ENCODE results near the gene DXO.

The DXO gene

GRCh38 chr6:31966997-31967925, 4.7 kb downstream of the DXO start:
- TF ChIP-seq EGR1 (IDR thresholded peaks at IDR 0.05): no peak
- no peak for TF ChIP-seq FOXM1 (IDR thresholded peaks at IDR 0.05; ENCODE audit: borderline replicate concordance, low read depth)
- TF ChIP-seq REST (IDR thresholded peaks at IDR 0.05; ENCODE audit: low read depth): no peak
- no peak for TF ChIP-seq MAX (IDR thresholded peaks at IDR 0.05)
- TF ChIP-seq TEAD4 (IDR thresholded peaks at IDR 0.05): no peak

GRCh38 chr6:31966506-31966905, 5.4 kb downstream of the DXO start:
- no peak for TF ChIP-seq EP300 (IDR thresholded peaks at IDR 0.05; ENCODE audit: borderline replicate concordance)

- no peak for TF ChIP-seq CREB1 (IDR thresholded peaks at IDR 0.05; ENCODE audit: low read depth)
- no peak for TF ChIP-seq RAD21 (IDR thresholded peaks at IDR 0.05; ENCODE audit: low read depth)
- TF ChIP-seq TEAD4 (IDR thresholded peaks at IDR 0.05): no peak
Observed at GRCh38 chr6:31965700-31966099, 6.2 kb downstream of the DXO start.

- TF ChIP-seq EGR1 (IDR thresholded peaks at IDR 0.05): no peak
- no peak for TF ChIP-seq TAF1 (IDR thresholded peaks at IDR 0.05; ENCODE audit: low read depth)
- TF ChIP-seq FOXM1 (IDR thresholded peaks at IDR 0.05; ENCODE audit: borderline replicate concordance, low read depth): no peak
- TF ChIP-seq TEAD4 (IDR thresholded peaks at IDR 0.05): no peak
- no peak for TF ChIP-seq CEBPB (IDR thresholded peaks at IDR 0.05)
- no peak for TF ChIP-seq CREB1 (IDR thresholded peaks at IDR 0.05; ENCODE audit: low read depth)
- TF ChIP-seq USF1 (IDR thresholded peaks at IDR 0.05): no peak
- TF ChIP-seq ZBTB7A (IDR thresholded peaks at IDR 0.05; ENCODE audit: low read depth): no peak
- no peak for TF ChIP-seq TCF12 (IDR thresholded peaks at IDR 0.05; ENCODE audit: low read depth)
- TF ChIP-seq REST (IDR thresholded peaks at IDR 0.05; ENCODE audit: low read depth): no peak
- no peak for TF ChIP-seq RAD21 (IDR thresholded peaks at IDR 0.05; ENCODE audit: low read depth)
- TF ChIP-seq YY1 (IDR thresholded peaks at IDR 0.05; ENCODE audit: low read depth): no peak
- TF ChIP-seq MAX (IDR thresholded peaks at IDR 0.05): no peak
- TF ChIP-seq NFIC (IDR thresholded peaks at IDR 0.05): no peak
- TF ChIP-seq EP300 (IDR thresholded peaks at IDR 0.05; ENCODE audit: borderline replicate concordance): no peak
Observed at GRCh38 chr6:31963921-31964320, 8.0 kb downstream of the DXO start.

GRCh38 chr6:31961616-31962015, 10.3 kb downstream of the DXO start:
- TF ChIP-seq YY1 (IDR thresholded peaks at IDR 0.05; ENCODE audit: low read depth) (no peak), EGR1 (IDR thresholded peaks at IDR 0.05) (no peak), EP300 (IDR thresholded peaks at IDR 0.05; ENCODE audit: borderline replicate concordance) (no peak), ZBTB7A (IDR thresholded peaks at IDR 0.05; ENCODE audit: low read depth) (no peak), NFIC (IDR thresholded peaks at IDR 0.05) (no peak), TCF12 (IDR thresholded peaks at IDR 0.05; ENCODE audit: low read depth) (no peak)

GRCh38 chr6:31958741-31959739, 12.9 kb downstream of the DXO start, which contains the start of the genes NELFE and SKIC2:
Gene NELFE (minus strand): TSS chr6:31958971. CDS start chr6:31958446, 525 bp downstream.
Gene SKIC2 (plus strand): TSS chr6:31959175. CDS start chr6:31959193, 18 bp downstream.
- TF ChIP-seq USF1 (IDR thresholded peaks at IDR 0.05) (no peak), RAD21 (IDR thresholded peaks at IDR 0.05; ENCODE audit: low read depth) (no peak), FOXM1 (IDR thresholded peaks at IDR 0.05; ENCODE audit: borderline replicate concordance, low read depth) (no peak), NFIC (IDR thresholded peaks at IDR 0.05) (0 out of 2 replicates have a peak, but pooled peaks have one; percentile 12), ZBTB7A (IDR thresholded peaks at IDR 0.05; ENCODE audit: low read depth) (no peak), REST (IDR thresholded peaks at IDR 0.05; ENCODE audit: low read depth) (no peak), EP300 (IDR thresholded peaks at IDR 0.05; ENCODE audit: borderline replicate concordance) (no peak), YY1 (IDR thresholded peaks at IDR 0.05; ENCODE audit: low read depth) (0 out of 2 replicates have a peak, but pooled peaks have one; percentile 23), CEBPB (IDR thresholded peaks at IDR 0.05) (no peak; the same call in 1 of the 2 replicates), TEAD4 (IDR thresholded peaks at IDR 0.05) (no peak), EGR1 (IDR thresholded peaks at IDR 0.05) (no peak), CREB1 (IDR thresholded peaks at IDR 0.05; ENCODE audit: low read depth) (peak; percentile 98), TCF12 (IDR thresholded peaks at IDR 0.05; ENCODE audit: low read depth) (peak; percentile 68), TAF1 (IDR thresholded peaks at IDR 0.05; ENCODE audit: low read depth) (peak; percentile 88), MAX (IDR thresholded peaks at IDR 0.05) (peak; percentile 89)

All from Ishikawa (cell line).